Neural progenitor cell (in vitro differentiated cells): ENCODE measurements around the gene URI1. TPM values are rescaled to one million over a fixed set of nuclear protein-coding genes. Genes with fewer than 3 reads are reported as not detected.

ENCODE experiments used
- DNase-seq: peaks from one replicate; pipeline ENCODE4 v3.0.0-alpha.2; 2016; ENCODE audit warnings: low spot score
- H2AFZ ChIP-seq: fragments of 200-600 bp; sonication (generic); replicated peaks from 2 replicates; pipeline ENCODE4 v1.6.1; 2016; ENCODE audit warnings: antibody characterized with exemption
- H3F3A ChIP-seq: fragments of 200-600 bp; sonication (generic); 2 replicates; pipeline ENCODE4 v1.6.1; 2016; ENCODE audit warnings: antibody characterized with exemption, low read depth
- H3K27ac ChIP-seq: fragments of 200-600 bp; sonication (generic); 2 replicates; pipeline ENCODE4 v1.5.1; 2016; ENCODE audit warnings: mild to moderate bottlenecking
- H3K27me3 ChIP-seq: fragments of 200-600 bp; sonication (generic); 2 replicates; pipeline ENCODE4 v1.6.1; 2016; ENCODE audit warnings: mild to moderate bottlenecking, moderate library complexity
- H3K36me3 ChIP-seq: fragments of 200-600 bp; sonication (generic); 2 replicates; pipeline ENCODE4 v1.5.1; 2016
- H3K4me1 ChIP-seq: fragments of 200-600 bp; sonication (generic); 2 replicates; pipeline ENCODE4 v1.6.1; 2016; ENCODE audit warnings: mixed run types
- H3K4me2 ChIP-seq: fragments of 200-600 bp; sonication (generic); 2 replicates; pipeline ENCODE4 v1.6.1; 2016
- H3K4me3 ChIP-seq: fragments of 200-600 bp; sonication (generic); 2 replicates; pipeline ENCODE4 v1.5.1; 2016
- H3K79me2 ChIP-seq: fragments of 200-600 bp; sonication (generic); 2 replicates; pipeline ENCODE4 v1.6.1; 2016; ENCODE audit warnings: low read depth
- H3K9ac ChIP-seq: fragments of 200-600 bp; sonication (generic); 2 replicates; pipeline ENCODE4 v1.6.1; 2016
- H3K9me3 ChIP-seq: fragments of 200-600 bp; sonication (generic); 2 replicates; pipeline ENCODE4 v1.5.1; 2016; ENCODE audit warnings: low read depth
- H4K20me1 ChIP-seq: fragments of 200-600 bp; sonication (generic); 2 replicates; pipeline ENCODE4 v1.6.1; 2016; ENCODE audit warnings: low read depth
- H3K27ac Mint-ChIP-seq: 3 replicates; pipeline ENCODE4 v1.8.0; 2021; ENCODE audit warnings: mixed read lengths
- H3K27me3 Mint-ChIP-seq: 2 replicates; pipeline ENCODE4 v1.8.0; 2022; ENCODE audit warnings: low read depth, mild to moderate bottlenecking, inconsistent platforms, moderate library complexity, mixed read lengths; ENCODE audit not compliant: insufficient read depth
- H3K36me3 Mint-ChIP-seq: 3 replicates; pipeline ENCODE4 v1.8.0; 2021; ENCODE audit warnings: mixed read lengths
- H3K4me1 Mint-ChIP-seq: 3 replicates; pipeline ENCODE4 v1.8.0; 2021; ENCODE audit warnings: mixed read lengths
- H3K4me3 Mint-ChIP-seq: 3 replicates; pipeline ENCODE4 v1.8.0; 2021; ENCODE audit warnings: mild to moderate bottlenecking, moderate library complexity, mixed read lengths
- H3K9me3 Mint-ChIP-seq: 3 replicates; pipeline ENCODE4 v1.8.0; 2020; ENCODE audit warnings: mixed read lengths
- CTCF ChIP-seq: fragments of 200-600 bp; sonication (generic); IDR thresholded peaks from 2 replicates; pipeline ENCODE4 v1.5.1; 2017; ENCODE audit warnings: antibody characterized with exemption, mild to moderate bottlenecking
- EZH2 ChIP-seq: fragments of 200-600 bp; sonication (generic); IDR thresholded peaks from 2 replicates; pipeline ENCODE4 v1.6.1; 2017; ENCODE audit warnings: antibody characterized with exemption, mild to moderate bottlenecking, moderate library complexity
- EZH2phosphoT487 ChIP-seq: fragments of 200-600 bp; sonication (generic); IDR thresholded peaks from 2 replicates; pipeline ENCODE4 v1.6.1; 2017; ENCODE audit warnings: antibody characterized with exemption
- total RNA-seq: library from RNA; depleted of rRNA; stranded (reverse); fragments of >200 nt; gene quantifications from 2 replicates; pipeline ENCODE4 v1.2.3, GENCODE V29; 2015; ENCODE audit warnings: low replicate concordance

Gene URI1
- total RNA-seq, 1 donor from 2014 or later, result 94.7 TPM

DNA sequence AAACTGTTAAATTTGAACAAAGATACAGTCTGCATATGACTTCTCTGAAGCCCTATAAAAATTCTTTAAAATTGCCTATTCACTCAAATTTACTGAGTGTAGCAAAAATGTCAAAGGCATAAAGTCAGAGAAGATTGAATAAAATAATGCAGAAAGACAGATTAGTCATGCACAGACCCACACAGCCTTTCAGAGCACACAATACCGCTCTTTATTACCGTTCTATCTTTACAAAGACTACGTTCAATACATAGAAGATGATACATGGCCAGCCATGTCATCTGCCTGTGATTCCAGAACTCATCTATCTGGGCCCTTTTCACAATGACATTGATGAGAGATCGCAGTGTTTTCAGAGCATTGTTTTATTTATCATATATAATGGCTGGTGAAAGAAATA lies 107.2 kb downstream of the URI1 start:
- Histone ChIP-seq H3K9ac (no peak overlapping the region), H4K20me1 (no peaks in the 10 kb centered on the region), H3K4me1 (peaks cover 8% of the 10 kb centered on the region), H3K9me3 (no peaks in the 10 kb centered on the region), H3K4me3 (no peak overlapping the region), H3K4me2 (no peak overlapping the region), H3K36me3 (no peaks in the 10 kb centered on the region), H2AFZ (no peak overlapping the region), H3K27ac (no peak overlapping the region), H3K79me2 (no peaks in the 10 kb centered on the region), H3F3A (peaks cover 3% of the 10 kb centered on the region), H3K27me3 (no peaks in the 10 kb centered on the region)
- TF ChIP-seq EZH2phosphoT487 (no peak), CTCF (no peak), EZH2 (no peak)
- H3K27ac Mint-ChIP-seq, result no peak overlapping the region
- peaks cover 4% of the 10 kb centered on the region for H3K27me3 Mint-ChIP-seq
- peaks cover 26% of the 10 kb centered on the region for H3K4me1 Mint-ChIP-seq
- H3K36me3 Mint-ChIP-seq, result peaks cover 1% of the 10 kb centered on the region
- H3K9me3 Mint-ChIP-seq, result peaks cover 2% of the 10 kb centered on the region
- DNase-seq, result no peak
- no peak overlapping the region for H3K4me3 Mint-ChIP-seq

DNA sequence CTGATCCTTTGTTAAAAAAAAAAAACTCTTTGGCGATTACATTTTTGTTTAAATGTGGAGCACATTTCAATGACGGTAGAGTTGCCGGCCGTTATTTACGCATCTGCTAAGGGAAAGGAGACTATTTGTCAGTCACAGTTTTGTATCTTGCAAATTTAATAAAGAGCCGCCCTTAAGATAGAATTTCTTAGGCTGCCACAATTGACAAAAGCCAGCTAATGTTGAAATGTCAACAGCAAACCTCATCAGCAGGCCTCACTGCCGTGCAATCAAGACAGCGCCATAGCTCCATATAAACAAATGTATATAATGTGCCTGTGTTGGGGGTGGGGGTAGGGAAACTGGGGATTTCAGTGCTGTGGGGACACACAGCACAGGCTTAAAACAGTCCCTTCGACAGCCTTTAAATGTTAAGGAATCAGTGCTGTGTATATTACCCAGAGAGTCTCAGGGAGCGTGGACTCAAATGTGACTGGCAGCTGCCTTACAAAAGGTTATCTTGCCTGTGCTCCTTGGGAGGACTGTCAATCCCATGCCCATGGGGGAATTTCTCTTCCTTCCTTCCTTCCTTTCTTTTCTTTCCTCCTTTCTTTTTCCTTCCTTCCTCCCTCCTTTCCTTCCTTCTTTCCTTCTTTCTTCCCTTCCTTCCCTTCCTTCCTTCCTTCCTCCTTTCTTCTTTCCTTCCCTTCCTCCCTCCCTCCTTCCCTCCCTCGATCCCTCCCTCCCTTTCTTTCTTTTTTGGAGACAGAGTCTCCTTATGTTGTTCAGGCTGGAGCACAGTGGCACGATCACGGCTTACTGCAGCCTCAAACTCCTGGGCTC lies 108.0 kb downstream of the URI1 start:
- peaks cover 2% of the 10 kb centered on the region for H3K9me3 Mint-ChIP-seq
- Histone ChIP-seq H3K79me2 (no peaks in the 10 kb centered on the region), H3K9ac (no peak overlapping the region), H3F3A (peaks cover 3% of the 10 kb centered on the region), H3K36me3 (no peaks in the 10 kb centered on the region), H2AFZ (no peak overlapping the region), H3K27me3 (no peaks in the 10 kb centered on the region), H3K4me3 (no peak overlapping the region), H3K27ac (no peak overlapping the region), H3K9me3 (no peaks in the 10 kb centered on the region), H3K4me2 (no peak overlapping the region), H3K4me1 (peaks cover 8% of the 10 kb centered on the region), H4K20me1 (no peaks in the 10 kb centered on the region)
- no peak for DNase-seq
- peaks cover 26% of the 10 kb centered on the region for H3K4me1 Mint-ChIP-seq
- H3K4me3 Mint-ChIP-seq, result no peak overlapping the region
- no peak for TF ChIP-seq EZH2phosphoT487
- TF ChIP-seq CTCF, result no peak
- no peak for TF ChIP-seq EZH2
- H3K27me3 Mint-ChIP-seq, result peaks cover 4% of the 10 kb centered on the region
- H3K36me3 Mint-ChIP-seq, result no peaks in the 10 kb centered on the region
- H3K27ac Mint-ChIP-seq, result no peak overlapping the region

GRCh38 chr19:30052122-30053075 lies 110.4 kb downstream of the URI1 start:
- no peak overlapping the region for H3K4me2 ChIP-seq
- no peaks in the 10 kb centered on the region for H3K9me3 ChIP-seq
- TF ChIP-seq CTCF, result no peak
- no peaks in the 10 kb centered on the region for H3F3A ChIP-seq
- Mint-ChIP-seq H3K27me3 (peaks cover 4% of the 10 kb centered on the region), H3K27ac (no peak overlapping the region), H3K9me3 (peaks cover 4% of the 10 kb centered on the region), H3K36me3 (no peaks in the 10 kb centered on the region), H3K4me3 (peak overlapping the region; percentile 52), H3K4me1 (peaks cover 13% of the 10 kb centered on the region)
- H2AFZ ChIP-seq, result no peak overlapping the region
- H3K79me2 ChIP-seq, result no peaks in the 10 kb centered on the region
- H3K36me3 ChIP-seq, result no peaks in the 10 kb centered on the region
- H3K9ac ChIP-seq, result no peak overlapping the region
- no peak overlapping the region for H3K27ac ChIP-seq
- H4K20me1 ChIP-seq, result no peaks in the 10 kb centered on the region
- H3K27me3 ChIP-seq, result no peaks in the 10 kb centered on the region
- no peak overlapping the region for H3K4me3 ChIP-seq
- no peaks in the 10 kb centered on the region for H3K4me1 ChIP-seq
- DNase-seq, result no peak
